HFFc6 (cell line): Measurements from ENCODE around the gene SARNP. TPM values are rescaled to one million over a fixed set of nuclear protein-coding genes. Genes with fewer than 3 reads are reported as not detected.
A peak's percentile ranks its signal among the peaks of the same experiment; 100 is the strongest.
"Not testable (repeated sequence)": the region's sequence is repeated elsewhere in the genome, so short reads cannot be mapped to it uniquely, and the experiment has no call there.

Source experiments
- DNase-seq: peaks from one replicate; pipeline ENCODE4 v3.0.0-alpha.2; 2018
- H3K27ac Mint-ChIP-seq: 2 replicates; pipeline ENCODE4 v1.8.0; 2020; ENCODE audit warnings: mild to moderate bottlenecking, mixed read lengths
- H3K27me3 Mint-ChIP-seq: 2 replicates; pipeline ENCODE4 v1.8.0; 2021; ENCODE audit warnings: mild to moderate bottlenecking, moderate library complexity, mixed read lengths; ENCODE audit not compliant: insufficient read depth
- H3K36me3 Mint-ChIP-seq: 2 replicates; pipeline ENCODE4 v1.8.0; 2021; ENCODE audit warnings: low read depth, mixed read lengths
- H3K4me1 Mint-ChIP-seq: 2 replicates; pipeline ENCODE4 v1.8.0; 2020; ENCODE audit warnings: low read depth, mixed read lengths
- H3K4me3 Mint-ChIP-seq: 2 replicates; pipeline ENCODE4 v1.8.0; 2020; ENCODE audit warnings: mild to moderate bottlenecking, moderate library complexity, mixed read lengths
- H3K9me3 Mint-ChIP-seq: 2 replicates; pipeline ENCODE4 v1.8.0; 2020; ENCODE audit warnings: mild to moderate bottlenecking, mixed read lengths
- CTCF ChIP-seq: fragments of 200-600 bp; sonication (generic); IDR thresholded peaks from 2 replicates; pipeline ENCODE4 v1.5.0; 2021; ENCODE audit warnings: antibody characterized with exemption, mild to moderate bottlenecking
- long read RNA-seq: library from polyadenylated mRNA; unstranded; transcript quantifications from one replicate; pipeline ENCODE4 v2.0.0, GENCODE V29; 2019
- total RNA-seq, 6 experiments: library from RNA; stranded (reverse); fragmentation: NEBNext Ultra II Directional; extraction: Animal tissue kit (Norgen Biotek cat#: 25700); gene quantifications; 2 replicates in 1 of 6; 3 replicates in 5 of 6; pipeline ENCODE4 v1.2.3, GENCODE V29; 2021

The SARNP gene
- 10 to 100 TPM; 68.9 to 85.5 (median 78.4) TPM for total RNA-seq
- long read RNA-seq, transcript SARNP-201 (11 exons, 926 nt): major isoform, 73 of 84 reads
- long read RNA-seq, partial matches to known transcripts: 1 of 84 reads
- long read RNA-seq, other reads (novel, unspliced or antisense): 7 of 84 reads

DNA sequence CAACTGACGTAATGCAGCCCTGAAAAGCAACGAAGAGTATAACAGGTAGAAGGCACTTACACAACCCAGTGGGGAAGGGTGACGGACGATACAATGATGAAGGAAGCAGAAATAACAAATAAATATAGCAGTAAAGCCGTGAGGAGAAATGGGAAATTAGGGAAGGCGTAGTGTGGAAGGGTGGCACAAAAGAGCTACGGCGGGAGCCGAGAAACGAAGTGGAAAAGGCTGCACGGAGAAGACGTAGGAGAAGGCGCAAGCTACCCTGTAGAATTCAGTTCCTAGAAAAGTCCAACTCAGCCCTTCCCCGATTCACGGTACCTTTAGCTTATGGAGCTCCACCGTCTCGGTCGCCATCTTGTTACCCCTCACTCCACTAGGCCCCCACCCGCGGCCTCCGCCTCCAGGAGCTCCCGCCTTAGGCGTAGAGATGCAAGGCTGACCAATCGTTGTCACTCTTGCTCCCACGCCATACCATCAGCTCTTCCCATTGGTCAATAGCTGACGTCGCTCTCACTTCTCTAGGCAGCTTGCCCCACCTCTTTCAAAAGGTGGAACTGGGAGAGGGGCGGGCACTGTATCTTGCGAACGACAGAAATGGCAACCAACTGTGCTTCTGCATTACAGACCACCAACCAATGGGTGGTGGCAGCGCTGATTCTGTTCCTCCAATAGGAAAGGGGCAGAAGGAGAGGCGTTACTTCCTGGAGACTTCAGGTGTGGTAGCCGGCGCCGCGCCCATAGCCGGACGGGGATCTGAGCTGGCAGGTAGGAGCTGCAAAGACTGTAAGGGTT is at the start of gene SARNP, which contains the start of gene ORMDL2:
Gene SARNP, minus strand, starts transcription at position 380 of the 795 bp plus-strand sequence. Its CDS starts 23 bp downstream, at position 357.
Gene ORMDL2, plus strand, starts transcription at position 697 of the 795 bp plus-strand sequence. CDS start 959 bp downstream, outside the sequence.
- H3K36me3 Mint-ChIP-seq: peaks cover 31% of the 10 kb centered on the region

GRCh38 chr12:55866454-55867004 is 49.0 kb upstream of the SARNP start:
- H3K27me3 Mint-ChIP-seq, H3K27ac Mint-ChIP-seq, H3K9me3 Mint-ChIP-seq, H3K4me3 Mint-ChIP-seq, DNase-seq, H3K4me1 Mint-ChIP-seq, H3K36me3 Mint-ChIP-seq: not testable (repeated sequence)

More for the DNA sequence above, at the start of gene SARNP, which contains the start of gene ORMDL2:
- H3K27me3 Mint-ChIP-seq: no peaks in the 10 kb centered on the region
- peaks cover 39% of the 10 kb centered on the region for H3K4me1 Mint-ChIP-seq
- no peak within 1 kb of the TSS for H3K27ac Mint-ChIP-seq
- no peaks in the 10 kb centered on the region for H3K9me3 Mint-ChIP-seq
- no peak for TF ChIP-seq CTCF
- DNase-seq: peak; percentile 100
- no peak within 1 kb of the TSS for H3K4me3 Mint-ChIP-seq

- H3K4me1 Mint-ChIP-seq: no peaks in the 10 kb centered on the region
- peaks cover 6% of the 10 kb centered on the region for H3K9me3 Mint-ChIP-seq
- no peak overlapping the region for H3K27ac Mint-ChIP-seq
- no peak for DNase-seq
- TF ChIP-seq CTCF: no peak
- no peak overlapping the region for H3K4me3 Mint-ChIP-seq
- no peaks in the 10 kb centered on the region for H3K36me3 Mint-ChIP-seq
- no peaks in the 10 kb centered on the region for H3K27me3 Mint-ChIP-seq
These were observed 47.8 kb upstream of the SARNP start for GRCh38 chr12:55865327-55865726.

DNA sequence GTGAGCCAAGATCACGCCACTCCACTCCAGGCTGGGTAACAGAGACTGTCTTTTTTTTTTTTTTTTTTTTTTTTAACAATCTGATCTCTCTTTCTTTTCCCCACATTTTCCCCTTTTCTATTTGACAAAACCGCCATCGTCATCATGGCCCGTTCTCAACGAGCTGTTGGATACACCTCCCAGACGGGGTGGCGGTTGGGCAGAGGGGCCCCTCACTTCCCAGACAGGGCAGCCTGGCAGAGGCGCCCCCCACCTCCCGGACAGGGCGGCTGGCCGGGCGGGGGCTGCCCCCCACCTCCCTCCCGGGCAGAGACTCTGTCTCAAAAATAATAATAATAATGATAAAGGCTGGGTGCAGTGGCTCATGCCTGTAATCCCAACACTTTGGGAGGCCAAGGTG is 45.4 kb upstream of the SARNP start:
- not testable (repeated sequence) for H3K4me1 Mint-ChIP-seq, DNase-seq, H3K27me3 Mint-ChIP-seq, H3K27ac Mint-ChIP-seq, H3K9me3 Mint-ChIP-seq, H3K4me3 Mint-ChIP-seq, H3K36me3 Mint-ChIP-seq

- Mint-ChIP-seq H3K36me3 (no peaks in the 10 kb centered on the region), H3K4me1 (no peaks in the 10 kb centered on the region), H3K4me3 (no peak overlapping the region), H3K9me3 (peaks cover 6% of the 10 kb centered on the region), H3K27ac (no peak overlapping the region), H3K27me3 (0 out of 2 replicates have a peak, but pooled peaks cover under 1% of the 10 kb centered on the region)
- no peak for TF ChIP-seq CTCF
- DNase-seq: no peak
These were observed 44.8 kb upstream of the SARNP start for GRCh38 chr12:55862286-55862685.

DNA sequence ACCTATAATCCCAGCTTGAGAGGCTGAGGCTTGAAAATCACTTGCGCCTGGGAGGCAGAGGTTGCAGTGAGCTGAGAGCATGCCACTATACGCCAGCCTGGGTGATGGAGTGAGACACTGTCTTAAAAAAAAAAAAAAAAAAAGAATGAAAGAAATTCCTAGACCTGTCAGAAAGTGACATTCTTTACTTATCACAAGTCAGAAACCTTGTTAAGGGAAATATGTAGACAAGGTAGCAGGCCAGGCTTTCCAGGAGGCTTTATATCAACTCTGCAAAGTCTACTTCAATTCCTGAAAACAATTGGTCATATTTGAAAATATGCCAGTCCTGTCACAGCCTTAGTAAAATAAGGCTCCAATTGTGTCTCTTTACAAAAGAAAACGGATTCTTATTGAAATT is 44.3 kb upstream of the SARNP start:
- H3K36me3 Mint-ChIP-seq: no peaks in the 10 kb centered on the region
- peaks cover 4% of the 10 kb centered on the region; the same call in 1 of the 2 replicates for H3K27me3 Mint-ChIP-seq
- peaks cover 6% of the 10 kb centered on the region for H3K9me3 Mint-ChIP-seq
- no peaks in the 10 kb centered on the region for H3K4me1 Mint-ChIP-seq
- H3K27ac Mint-ChIP-seq: no peak overlapping the region
- no peak overlapping the region for H3K4me3 Mint-ChIP-seq
- TF ChIP-seq CTCF: no peak
- no peak for DNase-seq
